ENCODE data around the gene UCN3.
A peak's percentile ranks its signal among the peaks of the same experiment; 100 is the strongest.

The UCN3 gene

DNA sequence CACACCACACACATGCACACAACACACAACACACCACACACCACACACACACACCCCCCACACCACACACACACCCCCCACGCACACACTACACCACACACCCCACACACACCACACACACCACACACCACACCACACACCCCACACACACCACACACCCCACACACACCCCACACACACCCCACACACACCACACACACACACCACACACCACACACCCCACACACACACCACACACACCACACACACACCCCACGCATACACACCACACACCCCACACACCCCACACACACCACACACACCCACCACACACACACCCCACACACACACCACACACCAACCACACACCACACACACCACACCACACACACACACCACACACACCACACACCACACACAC, 16.4 kb downstream of the UCN3 start:
- FAIRE-seq, result peak; percentile 99
- DNase-seq (ENCODE audit: insufficient read length, low spot score), result no peak
- TF ChIP-seq POU2F2 (IDR thresholded peaks at IDR 0.05; ENCODE audit: low read depth, low read length), result no peak
- no peak for TF ChIP-seq POLR2AphosphoS5 (IDR thresholded peaks at IDR 0.05; ENCODE audit: low read depth, low read length)
- TF ChIP-seq PAX5 (IDR thresholded peaks at IDR 0.05; ENCODE audit: insufficient read depth, low read length, severe bottlenecking), result no peak
- no peak for TF ChIP-seq TAF1 (IDR thresholded peaks at IDR 0.05; ENCODE audit: low read depth, low read length)
- no peak for TF ChIP-seq POLR2A (IDR thresholded peaks at IDR 0.05; ENCODE audit: low read depth, low read length)

DNA sequence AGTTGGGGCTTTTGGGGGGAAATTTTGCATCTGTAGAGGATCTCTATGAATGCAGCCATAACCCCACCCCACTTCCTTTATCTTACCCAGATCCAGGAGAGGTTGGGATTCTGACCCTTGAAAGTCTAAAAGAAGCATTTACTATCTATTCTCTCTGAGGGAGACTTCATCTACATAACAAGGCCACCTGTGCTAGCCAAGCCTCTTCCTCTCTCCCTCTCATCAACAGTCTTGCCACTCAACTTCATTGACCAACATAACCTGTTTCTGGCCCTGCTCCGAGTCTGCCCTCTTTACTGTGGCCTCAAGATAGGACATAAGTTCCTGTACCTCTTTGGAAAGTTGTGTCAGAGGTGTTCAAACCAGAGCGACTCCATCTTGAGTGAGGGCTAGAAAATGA, 20.5 kb downstream of the UCN3 start:
- FAIRE-seq, result no peak
- no peak for TF ChIP-seq POU2F2 (IDR thresholded peaks at IDR 0.05; ENCODE audit: low read depth, low read length)
- no peak for TF ChIP-seq POLR2AphosphoS5 (IDR thresholded peaks at IDR 0.05; ENCODE audit: low read depth, low read length)
- TF ChIP-seq TAF1 (IDR thresholded peaks at IDR 0.05; ENCODE audit: low read depth, low read length), result no peak
- TF ChIP-seq POLR2A (IDR thresholded peaks at IDR 0.05; ENCODE audit: low read depth, low read length), result no peak
- TF ChIP-seq SPI1 (IDR thresholded peaks at IDR 0.05; ENCODE audit: low read depth, low read length), result no peak
- no peak for TF ChIP-seq PAX5 (IDR thresholded peaks at IDR 0.05; ENCODE audit: insufficient read depth, low read length, severe bottlenecking)
- no peak for DNase-seq (ENCODE audit: insufficient read length, low spot score)

DNA sequence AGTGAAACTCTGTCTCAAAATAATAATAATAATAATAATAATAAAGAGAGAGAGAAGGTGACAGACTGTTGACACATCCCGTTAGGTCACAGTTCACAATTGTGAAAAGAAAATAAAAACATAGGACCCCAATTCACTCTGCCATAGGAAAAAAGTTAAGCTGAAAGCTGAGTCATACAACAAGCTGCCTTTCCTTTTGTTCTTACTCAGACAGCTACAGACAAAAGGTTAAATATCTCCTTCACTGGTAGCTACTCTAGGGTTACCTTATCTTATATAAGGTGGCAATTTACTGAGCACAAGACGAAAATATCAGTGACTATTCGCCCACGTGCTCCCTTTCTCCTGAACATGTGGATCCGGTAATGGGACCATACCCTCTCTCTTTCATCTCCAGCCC, 22.4 kb downstream of the UCN3 start:
- no peak for FAIRE-seq
- DNase-seq (ENCODE audit: insufficient read length, low spot score), result no peak
- TF ChIP-seq TAF1 (IDR thresholded peaks at IDR 0.05; ENCODE audit: low read depth, low read length) (no peak), PAX5 (IDR thresholded peaks at IDR 0.05; ENCODE audit: insufficient read depth, low read length, severe bottlenecking) (no peak), POLR2AphosphoS5 (IDR thresholded peaks at IDR 0.05; ENCODE audit: low read depth, low read length) (no peak), SPI1 (IDR thresholded peaks at IDR 0.05; ENCODE audit: low read depth, low read length) (no peak), POLR2A (IDR thresholded peaks at IDR 0.05; ENCODE audit: low read depth, low read length) (no peak), POU2F2 (IDR thresholded peaks at IDR 0.05; ENCODE audit: low read depth, low read length) (no peak)

DNA sequence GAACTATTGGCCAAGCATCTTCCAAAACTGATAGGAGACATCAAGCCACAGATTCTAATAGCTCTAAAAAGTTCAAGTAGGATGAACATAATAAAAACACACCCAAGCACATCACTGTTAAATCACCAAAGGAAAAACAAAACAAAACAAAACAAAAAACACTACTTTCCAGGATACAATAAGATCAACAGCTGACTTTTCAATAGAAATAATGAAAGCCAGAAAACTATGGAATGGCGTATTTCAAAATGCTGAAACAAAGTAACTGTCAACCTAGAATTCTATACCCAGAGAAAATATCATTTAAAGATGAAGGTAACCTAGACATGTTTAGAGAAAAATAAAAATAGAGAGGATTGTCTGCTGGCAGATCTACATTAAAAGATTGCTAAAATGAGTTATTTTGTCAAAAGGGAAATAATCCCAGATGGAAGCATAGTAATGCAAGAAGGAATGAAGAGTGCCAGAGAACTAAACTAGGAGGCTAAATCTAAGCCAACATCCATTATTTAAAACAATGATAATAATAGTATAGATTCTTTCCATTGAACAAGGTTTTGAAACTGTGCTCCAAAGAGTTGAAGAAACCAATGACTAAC, 25.9 kb downstream of the UCN3 start:
- no peak for DNase-seq (ENCODE audit: insufficient read length, low spot score)
- TF ChIP-seq POLR2A (IDR thresholded peaks at IDR 0.05; ENCODE audit: low read depth, low read length), result no peak
- FAIRE-seq, result no peak

DNA sequence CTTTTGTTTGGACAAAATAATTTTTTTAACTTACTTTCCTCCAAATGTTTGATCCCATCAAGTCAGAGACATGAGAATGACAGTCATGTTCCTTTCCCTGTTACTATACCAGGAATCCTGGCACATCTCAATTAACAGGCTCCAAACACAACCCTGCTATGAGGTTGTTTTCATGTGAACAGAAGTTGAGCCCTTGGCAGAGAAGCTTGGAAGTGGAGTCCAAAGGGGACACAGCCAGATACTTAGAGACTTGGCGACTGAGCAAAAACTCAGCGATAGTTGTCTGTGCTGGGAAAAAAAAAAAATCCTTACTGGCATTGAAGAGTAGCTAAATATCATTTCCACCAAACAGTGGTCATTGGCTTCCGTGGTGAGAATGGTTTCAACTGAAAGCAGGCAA, 27.0 kb downstream of the UCN3 start:
- TF ChIP-seq POU2F2 (IDR thresholded peaks at IDR 0.05; ENCODE audit: low read depth, low read length) (no peak), POLR2AphosphoS5 (IDR thresholded peaks at IDR 0.05; ENCODE audit: low read depth, low read length) (no peak), TAF1 (IDR thresholded peaks at IDR 0.05; ENCODE audit: low read depth, low read length) (no peak), PAX5 (IDR thresholded peaks at IDR 0.05; ENCODE audit: insufficient read depth, low read length, severe bottlenecking) (no peak), POLR2A (IDR thresholded peaks at IDR 0.05; ENCODE audit: low read depth, low read length) (no peak), SPI1 (IDR thresholded peaks at IDR 0.05; ENCODE audit: low read depth, low read length) (no peak)
- DNase-seq (ENCODE audit: insufficient read length, low spot score) (no peak), FAIRE-seq (no peak)

DNA sequence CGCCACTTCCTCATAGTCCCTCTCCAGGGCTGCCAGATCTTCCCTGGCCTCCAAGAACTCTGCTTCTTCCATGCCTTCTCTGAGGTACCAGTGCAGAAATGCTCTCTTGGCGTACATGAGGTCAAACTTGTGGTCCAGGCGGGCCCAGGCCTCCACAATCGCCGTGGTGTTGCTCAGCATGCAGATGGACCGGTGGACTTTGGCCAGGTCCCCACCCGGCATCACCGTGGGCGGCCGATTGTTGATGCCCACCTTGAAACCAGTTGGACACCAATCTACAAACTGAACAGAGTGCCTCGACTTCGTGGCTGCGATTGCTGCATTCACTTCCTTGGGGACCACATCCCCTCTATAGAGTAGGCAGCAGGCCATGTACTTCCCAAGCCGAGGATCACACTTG, 28.8 kb downstream of the UCN3 start:
- no peak for TF ChIP-seq TAF1 (IDR thresholded peaks at IDR 0.05; ENCODE audit: low read depth, low read length)
- no peak for FAIRE-seq

DNA sequence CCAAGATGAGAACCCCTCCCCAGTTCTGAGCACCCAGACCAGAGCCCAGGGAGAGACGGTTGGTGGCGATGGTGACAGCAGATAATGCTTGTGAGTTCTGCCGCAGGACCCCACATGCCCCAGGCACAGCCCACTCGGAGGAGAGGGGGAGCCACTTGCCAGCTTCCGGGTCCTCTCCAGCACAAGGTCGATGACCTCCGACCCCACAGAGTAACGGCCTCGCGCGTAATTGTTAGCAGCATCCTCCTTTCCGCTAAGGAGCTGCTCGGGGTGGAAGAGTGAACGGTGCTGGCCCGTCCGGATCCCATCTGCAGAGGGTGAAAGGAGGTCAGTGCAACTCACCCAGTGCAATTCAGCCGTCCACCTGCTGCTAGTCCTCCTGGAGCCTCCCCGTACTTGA, 30.4 kb downstream of the UCN3 start:
- TF ChIP-seq PAX5 (IDR thresholded peaks at IDR 0.05; ENCODE audit: insufficient read depth, low read length, severe bottlenecking) (no peak), POLR2AphosphoS5 (IDR thresholded peaks at IDR 0.05; ENCODE audit: low read depth, low read length) (no peak), TAF1 (IDR thresholded peaks at IDR 0.05; ENCODE audit: low read depth, low read length) (no peak), POU2F2 (IDR thresholded peaks at IDR 0.05; ENCODE audit: low read depth, low read length) (no peak), POLR2A (IDR thresholded peaks at IDR 0.05; ENCODE audit: low read depth, low read length) (no peak), SPI1 (IDR thresholded peaks at IDR 0.05; ENCODE audit: low read depth, low read length) (no peak)
- FAIRE-seq, result no peak
- DNase-seq (ENCODE audit: insufficient read length, low spot score), result no peak

More for the DNA sequence above, 28.8 kb downstream of the UCN3 start:
- DNase-seq (ENCODE audit: insufficient read length, low spot score), result no peak

DNA sequence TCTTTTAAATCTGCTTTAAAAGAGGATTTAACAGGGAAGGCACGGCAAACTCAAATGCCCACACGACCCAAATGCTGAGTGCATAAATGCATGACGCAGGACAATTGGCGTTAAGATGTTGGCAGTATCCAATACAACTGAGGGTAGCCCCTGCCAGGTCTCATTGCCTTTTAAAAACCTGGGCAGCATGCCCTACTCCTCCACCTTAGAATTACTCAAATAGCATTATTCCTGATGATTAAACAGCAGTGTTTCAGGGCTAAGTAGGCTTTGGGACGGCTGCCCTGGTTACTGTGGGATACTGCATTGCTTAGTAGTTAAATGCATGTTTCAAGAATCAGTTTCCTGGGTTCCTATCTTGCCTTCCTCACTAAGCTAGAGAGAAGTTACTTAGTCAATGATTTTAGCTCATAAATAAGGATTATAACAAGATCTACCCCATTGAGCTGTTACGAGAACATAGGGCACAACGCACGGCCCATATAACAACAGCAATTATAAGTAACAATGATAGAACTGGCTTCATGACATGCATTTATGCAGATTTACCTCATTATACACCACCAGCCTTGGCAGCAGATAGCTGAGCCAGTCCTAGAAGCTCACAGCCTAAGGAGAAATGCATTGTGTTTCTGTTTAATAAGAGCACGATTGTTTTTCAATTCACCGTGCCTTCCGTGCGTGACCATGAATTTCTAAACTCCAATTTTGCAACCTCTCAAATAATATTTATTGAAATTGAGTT, 32.0 kb downstream of the UCN3 start:
- FAIRE-seq, result no peak
- TF ChIP-seq POU2F2 (IDR thresholded peaks at IDR 0.05; ENCODE audit: low read depth, low read length), result no peak
- no peak for TF ChIP-seq POLR2A (IDR thresholded peaks at IDR 0.05; ENCODE audit: low read depth, low read length)
- TF ChIP-seq PAX5 (IDR thresholded peaks at IDR 0.05; ENCODE audit: insufficient read depth, low read length, severe bottlenecking), result no peak
- TF ChIP-seq POLR2AphosphoS5 (IDR thresholded peaks at IDR 0.05; ENCODE audit: low read depth, low read length), result no peak
- no peak for TF ChIP-seq SPI1 (IDR thresholded peaks at IDR 0.05; ENCODE audit: low read depth, low read length)
- no peak for TF ChIP-seq TAF1 (IDR thresholded peaks at IDR 0.05; ENCODE audit: low read depth, low read length)
- DNase-seq (ENCODE audit: insufficient read length, low spot score), result no peak

DNA sequence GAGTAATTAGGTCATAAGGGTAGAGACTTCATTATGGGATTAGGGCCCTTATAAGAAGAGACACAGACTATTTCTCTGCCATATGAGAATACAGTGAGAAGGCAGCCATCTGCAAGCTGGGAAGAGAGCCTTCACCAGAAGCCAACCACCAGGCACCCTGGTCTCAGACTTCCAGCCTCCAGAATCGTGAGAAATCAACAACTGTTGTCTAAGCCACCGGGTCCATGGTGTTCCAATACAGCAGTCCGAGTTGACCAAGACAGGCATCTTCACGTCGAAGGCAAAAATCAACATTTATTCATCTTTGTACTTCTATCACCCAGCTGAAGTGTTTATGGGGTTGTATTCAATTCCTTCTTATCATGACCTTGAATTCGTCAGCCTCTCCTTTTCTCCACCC, 34.6 kb downstream of the UCN3 start:
- FAIRE-seq, result no peak
- DNase-seq (ENCODE audit: insufficient read length, low spot score), result no peak
- TF ChIP-seq TAF1 (IDR thresholded peaks at IDR 0.05; ENCODE audit: low read depth, low read length), result no peak
- TF ChIP-seq POLR2A (IDR thresholded peaks at IDR 0.05; ENCODE audit: low read depth, low read length), result no peak
- TF ChIP-seq PAX5 (IDR thresholded peaks at IDR 0.05; ENCODE audit: insufficient read depth, low read length, severe bottlenecking), result no peak
- TF ChIP-seq POLR2AphosphoS5 (IDR thresholded peaks at IDR 0.05; ENCODE audit: low read depth, low read length), result no peak
- no peak for TF ChIP-seq SPI1 (IDR thresholded peaks at IDR 0.05; ENCODE audit: low read depth, low read length)
- TF ChIP-seq POU2F2 (IDR thresholded peaks at IDR 0.05; ENCODE audit: low read depth, low read length), result no peak
